ENCODE data around the gene HSD17B12.

- no peak for TF ChIP-seq CTCF (IDR thresholded peaks at IDR 0.05)
- no peak for TF ChIP-seq POLR2AphosphoS5 (IDR thresholded peaks at IDR 0.05)
- no peak for TF ChIP-seq POLR2A (IDR thresholded peaks at IDR 0.05; ENCODE audit: low read depth)
Observed at GRCh38 chr11:43898574-43898973, 218.0 kb downstream of the HSD17B12 start.
